GM19043 (cell line): Measurements from ENCODE around the gene RREB1.

Experiments used
- ATAC-seq: cut with Tn5 transposase; IDR thresholded peaks from one replicate; pipeline ENCODE4 v1.9.1; 2021; ENCODE audit warnings: low read depth; ENCODE audit not compliant: unreplicated experiment

Gene RREB1

GRCh38 chr6:7183707-7184106 lies 75.9 kb downstream of the RREB1 start:
- ATAC-seq, result no peak

GRCh38 chr6:7184502-7184901 lies 76.7 kb downstream of the RREB1 start:
- no peak for ATAC-seq

- ATAC-seq, result no peak
These were observed 77.8 kb downstream of the RREB1 start for GRCh38 chr6:7185561-7185960.

- peak; percentile 85 for ATAC-seq
These were observed 80.7 kb downstream of the RREB1 start for GRCh38 chr6:7188492-7188891.

- no peak for ATAC-seq
These were observed 81.5 kb downstream of the RREB1 start for GRCh38 chr6:7189101-7189758.

- ATAC-seq, result no peak
These were observed 83.0 kb downstream of the RREB1 start for GRCh38 chr6:7190791-7191190.

- ATAC-seq, result no peak
These were observed 85.4 kb downstream of the RREB1 start for GRCh38 chr6:7193122-7193521.

GRCh38 chr6:7194657-7195056 lies 86.9 kb downstream of the RREB1 start:
- no peak for ATAC-seq

GRCh38 chr6:7195339-7196018 lies 87.7 kb downstream of the RREB1 start:
- ATAC-seq, result no peak

- no peak for ATAC-seq
These were observed 88.2 kb downstream of the RREB1 start for GRCh38 chr6:7196019-7196402.

GRCh38 chr6:7196685-7197283 lies 89.0 kb downstream of the RREB1 start:
- no peak for ATAC-seq

GRCh38 chr6:7197747-7198146 lies 90.0 kb downstream of the RREB1 start:
- no peak for ATAC-seq

GRCh38 chr6:7198833-7199800 lies 91.4 kb downstream of the RREB1 start:
- ATAC-seq, result no peak

- no peak for ATAC-seq
These were observed 93.1 kb downstream of the RREB1 start for GRCh38 chr6:7200598-7201443.

- ATAC-seq, result no peak
These were observed 93.6 kb downstream of the RREB1 start for GRCh38 chr6:7201444-7201731.

GRCh38 chr6:7201732-7202541 lies 94.2 kb downstream of the RREB1 start:
- ATAC-seq, result peak; percentile 92

GRCh38 chr6:7202950-7203349 lies 95.2 kb downstream of the RREB1 start:
- ATAC-seq, result no peak

GRCh38 chr6:7203939-7204338 lies 96.2 kb downstream of the RREB1 start:
- no peak for ATAC-seq

- no peak for ATAC-seq
These were observed 97.0 kb downstream of the RREB1 start for GRCh38 chr6:7204726-7205125.
